ENCODE results near the gene RPRD1B.

RPRD1B gene

DNA sequence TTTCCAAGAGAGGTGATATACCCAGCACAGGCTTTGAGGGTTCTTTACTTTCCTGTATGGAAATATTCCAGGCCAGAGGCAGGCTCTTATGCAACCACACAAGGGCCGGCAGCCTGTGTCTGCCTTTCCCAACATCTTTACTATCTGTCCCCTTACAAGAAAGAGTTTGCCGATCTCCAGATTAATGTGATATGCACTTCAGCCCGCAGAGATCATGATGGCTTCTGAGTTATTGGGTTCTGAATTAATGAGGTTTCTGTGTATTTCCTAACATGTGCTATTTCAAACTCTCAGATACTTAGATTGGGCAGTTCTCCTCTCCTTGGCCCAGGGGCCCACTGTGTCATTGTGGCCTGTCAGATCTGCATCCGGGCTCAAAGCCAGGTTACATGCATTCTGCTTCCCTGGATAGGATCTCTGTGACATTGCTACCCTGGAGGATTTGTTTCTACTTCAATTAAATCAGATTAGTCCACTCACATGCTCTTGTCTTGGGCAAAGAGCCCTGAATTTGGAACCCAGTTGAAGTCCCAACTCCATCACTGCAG, 75.0 kb downstream of the RPRD1B start:
- TF ChIP-seq CTCF (IDR thresholded peaks at IDR 0.05; ENCODE audit: low read depth, low read length): no peak
- no peak overlapping the region for H3K4me3 ChIP-seq (ENCODE audit: low read depth, low read length)

DNA sequence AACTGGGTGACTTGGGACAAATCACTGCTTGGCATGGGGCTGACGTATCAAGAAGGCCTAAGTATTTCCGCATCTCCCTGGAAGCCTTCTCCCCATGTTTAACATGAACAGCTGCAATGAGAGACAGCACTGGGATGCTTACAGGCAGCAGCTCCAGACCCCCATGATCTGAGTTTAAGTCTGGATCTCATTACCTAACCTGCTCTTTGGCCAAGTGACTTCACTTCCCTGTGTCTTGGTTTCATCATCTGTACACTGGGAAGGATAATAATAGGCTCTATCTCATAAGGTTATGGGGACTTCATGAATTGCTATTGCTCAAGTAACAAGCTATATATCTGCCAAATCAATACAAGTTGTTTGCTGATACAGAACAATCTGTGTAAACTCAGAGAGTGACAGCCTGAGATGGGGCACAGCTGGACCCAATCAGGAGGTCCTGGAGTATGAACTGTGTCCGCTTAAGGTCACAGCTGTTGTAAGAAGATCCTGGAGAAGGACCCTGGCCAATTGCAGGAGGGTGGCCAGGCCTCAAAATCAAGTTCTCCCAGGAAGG, 75.5 kb downstream of the RPRD1B start:
- no peak for TF ChIP-seq CTCF (IDR thresholded peaks at IDR 0.05; ENCODE audit: low read depth, low read length)
- H3K4me3 ChIP-seq (ENCODE audit: low read depth, low read length): no peak overlapping the region

DNA sequence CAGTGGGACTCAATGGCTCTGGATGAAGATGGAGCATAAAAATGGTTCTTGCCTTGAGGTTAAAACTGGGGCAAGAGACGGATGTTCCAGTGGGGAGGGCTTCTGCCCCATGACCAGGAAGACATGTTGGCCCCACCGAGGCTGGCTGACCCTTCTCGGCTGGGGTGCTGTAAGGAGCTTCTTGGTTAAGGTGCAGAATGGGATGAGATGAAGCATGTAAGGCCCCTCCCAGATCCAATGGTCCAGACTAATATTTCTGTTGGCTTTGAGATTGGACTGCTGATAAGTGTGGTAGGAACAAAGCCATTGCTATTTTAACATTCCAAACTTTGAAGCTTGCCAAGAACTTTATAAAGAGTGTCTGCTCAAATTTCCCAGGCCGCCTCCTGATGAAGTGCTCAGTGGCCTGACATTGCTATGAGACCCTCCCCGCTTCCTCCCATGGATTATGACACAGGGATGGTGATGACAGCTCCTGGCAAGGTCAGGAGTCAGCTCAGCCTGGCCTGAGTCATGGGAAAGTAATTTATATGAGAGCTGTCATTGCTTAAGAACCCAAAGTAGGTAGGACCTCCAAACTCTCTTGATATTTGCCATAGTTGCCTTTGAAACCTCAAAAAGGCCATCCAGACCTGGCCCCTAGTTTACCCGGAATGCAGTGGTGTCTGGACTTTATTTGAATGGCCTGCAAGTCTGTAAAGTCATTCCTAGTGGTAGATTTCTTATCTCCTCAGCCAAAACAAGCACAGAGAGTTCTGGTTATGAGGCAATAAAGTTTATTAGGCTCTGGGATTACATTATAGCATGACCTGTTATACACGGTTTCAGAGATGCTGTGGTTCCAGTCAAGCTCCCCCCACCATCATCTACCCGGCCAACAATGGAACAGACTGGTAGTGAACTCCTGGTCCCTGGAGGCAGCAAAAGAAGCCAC, 76.3 kb downstream of the RPRD1B start:
- TF ChIP-seq CTCF (IDR thresholded peaks at IDR 0.05; ENCODE audit: low read depth, low read length): no peak

GRCh38 chr20:38110525-38111178, 77.1 kb downstream of the RPRD1B start:
- TF ChIP-seq CTCF (IDR thresholded peaks at IDR 0.05; ENCODE audit: low read depth, low read length): no peak
- H3K4me3 ChIP-seq (ENCODE audit: low read depth, low read length): no peak overlapping the region

More for the DNA sequence above, 76.3 kb downstream of the RPRD1B start:
- no peak overlapping the region for H3K4me3 ChIP-seq (ENCODE audit: low read depth, low read length)

- H3K4me3 ChIP-seq (ENCODE audit: low read depth, low read length): no peak overlapping the region
- no peak for TF ChIP-seq CTCF (IDR thresholded peaks at IDR 0.05; ENCODE audit: low read depth, low read length)
Measured at GRCh38 chr20:38111366-38112232, 78.1 kb downstream of the RPRD1B start.

DNA sequence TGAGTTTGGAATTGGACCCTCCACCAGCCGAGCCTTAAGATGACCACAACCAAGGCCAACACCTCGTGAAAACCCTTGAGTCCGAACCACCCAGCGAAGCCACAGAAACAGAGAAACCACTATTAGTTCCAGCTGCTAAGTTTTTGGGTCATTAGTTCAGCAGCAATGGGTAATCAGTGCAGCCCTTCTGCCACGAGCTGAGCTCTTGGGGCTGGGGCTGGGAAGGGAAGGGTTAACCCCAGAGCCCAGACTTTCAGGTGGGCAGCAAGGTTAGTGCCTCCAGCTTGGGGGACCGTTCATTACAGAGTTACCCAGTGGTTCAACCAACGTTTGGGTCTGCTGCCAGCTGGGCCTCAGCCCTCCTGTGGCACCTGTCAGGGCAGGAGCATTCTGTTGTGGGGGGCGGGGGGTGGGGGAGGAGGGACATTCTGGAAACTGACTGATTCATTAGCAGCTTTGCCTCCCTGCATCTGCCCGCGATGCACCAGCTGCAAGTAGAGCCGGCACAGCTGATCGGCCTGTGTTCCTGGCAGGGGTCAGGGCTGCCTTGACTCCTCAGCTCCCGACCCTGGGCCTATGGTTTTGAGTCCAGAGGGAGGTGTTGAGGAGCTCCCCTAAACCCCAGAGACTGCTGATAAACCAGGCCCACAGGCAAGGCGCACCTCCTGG, 78.8 kb downstream of the RPRD1B start:
- no peak overlapping the region for H3K4me3 ChIP-seq (ENCODE audit: low read depth, low read length)
- no peak for TF ChIP-seq CTCF (IDR thresholded peaks at IDR 0.05; ENCODE audit: low read depth, low read length)
